CD14-positive monocyte (primary cell): ENCODE results near the gene IRS2. TPM values are rescaled to one million over a fixed set of nuclear protein-coding genes. Genes with fewer than 3 reads are reported as not detected.

ENCODE experiments used
- DNase-seq, 3 donors: peaks; one replicate each; pipeline ENCODE4 v3.0.0-alpha.2; 2011 to 2022
- H2AFZ ChIP-seq: 2 replicates; pipeline ENCODE4 v1.6.0; 2012; ENCODE audit warnings: mild to moderate bottlenecking, low read depth, low read length, inconsistent platforms; ENCODE audit not compliant: insufficient read depth, poor library complexity, severe bottlenecking
- H3K27ac ChIP-seq, 2 donors: 1 replicate in 1 of 2; 2 replicates in 1 of 2; pipeline ENCODE4 v1.5.1; 2012 to 2013; ENCODE audit warnings: low read length in 2 of 2, control low read depth in 1 of 2, inconsistent platforms in 1 of 2, low read depth in 1 of 2, mild to moderate bottlenecking in 1 of 2
- H3K27me3 ChIP-seq, 2 donors: one replicate each; pipeline versions ENCODE4 v1.6.0 to v1.6.1; 2011 to 2013; ENCODE audit warnings: low read length in 2 of 2; ENCODE audit not compliant: control insufficient read depth in 2 of 2, insufficient read depth in 2 of 2
- H3K36me3 ChIP-seq, 2 donors: replicated peaks in 1 of 2; 1 replicate in 1 of 2; 2 replicates in 1 of 2; pipeline versions ENCODE4 v1.5.1 to v1.6.1; 2012 to 2013; ENCODE audit warnings: low read length in 2 of 2, control low read depth in 1 of 2, inconsistent platforms in 1 of 2, mild to moderate bottlenecking in 1 of 2; ENCODE audit not compliant: insufficient read depth in 2 of 2, control insufficient read depth in 1 of 2
- H3K4me1 ChIP-seq, 2 donors: 1 replicate in 1 of 2; 2 replicates in 1 of 2; pipeline versions ENCODE4 v1.5.1 to v1.6.1; 2012 to 2013; ENCODE audit warnings: low read length in 2 of 2, control low read depth in 1 of 2, inconsistent platforms in 1 of 2, mild to moderate bottlenecking in 1 of 2, moderate library complexity in 1 of 2; ENCODE audit not compliant: insufficient read depth in 2 of 2, control insufficient read depth in 1 of 2
- H3K4me2 ChIP-seq: replicated peaks from 2 replicates; pipeline ENCODE3; 2012; ENCODE audit warnings: low read length, moderate library complexity, mild to moderate bottlenecking; ENCODE audit not compliant: poor library complexity, severe bottlenecking; ENCODE audit errors: extremely low read depth
- H3K4me3 ChIP-seq, 3 experiments: fragments of 200-600 bp in 1 of 3; sonication (generic) in 1 of 3; replicated peaks in 1 of 3; 1 replicate in 2 of 3; 2 replicates in 1 of 3; pipeline ENCODE4 v1.5.1; 2011 to 2013; ENCODE audit warnings: low read length in 3 of 3, mild to moderate bottlenecking in 3 of 3, control low read depth in 2 of 3, low read depth in 2 of 3, inconsistent platforms in 1 of 3, moderate library complexity in 1 of 3
- H3K79me2 ChIP-seq: 2 replicates; pipeline ENCODE4 v1.6.0; 2012; ENCODE audit warnings: mild to moderate bottlenecking, control low read depth, inconsistent platforms, low read length, moderate library complexity; ENCODE audit not compliant: insufficient read depth
- H3K9ac ChIP-seq: 2 replicates; pipeline ENCODE4 v1.6.0; 2017; ENCODE audit warnings: low read length, mild to moderate bottlenecking; ENCODE audit not compliant: insufficient read depth, poor library complexity, severe bottlenecking
- H3K9me3 ChIP-seq, 2 donors: replicated peaks in 1 of 2; 1 replicate in 1 of 2; 2 replicates in 1 of 2; pipeline versions ENCODE4 v1.5.1 to v1.6.1; 2012 to 2013; ENCODE audit warnings: low read length in 2 of 2, control low read depth in 1 of 2; ENCODE audit not compliant: control insufficient read depth in 1 of 2, insufficient read depth in 1 of 2
- H4K20me1 ChIP-seq: 2 replicates; pipeline ENCODE4 v1.6.0; 2012; ENCODE audit warnings: mild to moderate bottlenecking, low read length, control low read depth, moderate library complexity; ENCODE audit not compliant: insufficient read depth
- H3K27ac Mint-ChIP-seq, 7 donors: one replicate each; pipeline ENCODE4 v1.8.0; 2020; ENCODE audit warnings: mild to moderate bottlenecking in 7 of 7, mixed read lengths in 7 of 7, moderate library complexity in 6 of 7, inconsistent platforms in 2 of 7
- H3K27me3 Mint-ChIP-seq, 3 donors: one replicate each; pipeline ENCODE4 v1.8.0; 2021 to 2022; ENCODE audit warnings: low read depth in 3 of 3, mild to moderate bottlenecking in 3 of 3, mixed read lengths in 3 of 3, moderate library complexity in 3 of 3, inconsistent platforms in 1 of 3
- H3K36me3 Mint-ChIP-seq, 2 donors: one replicate each; pipeline ENCODE4 v1.8.0; 2020; ENCODE audit warnings: mixed read lengths in 2 of 2, inconsistent platforms in 1 of 2, mild to moderate bottlenecking in 1 of 2
- H3K4me1 Mint-ChIP-seq: one replicate; pipeline ENCODE4 v1.8.0; 2020; ENCODE audit warnings: mild to moderate bottlenecking, mixed read lengths
- H3K4me3 Mint-ChIP-seq, 2 donors: one replicate each; pipeline ENCODE4 v1.8.0; 2020; ENCODE audit warnings: mild to moderate bottlenecking in 2 of 2, mixed read lengths in 2 of 2, moderate library complexity in 1 of 2
- H3K9me3 Mint-ChIP-seq, 7 donors: one replicate each; pipeline ENCODE4 v1.8.0; 2020 to 2022; ENCODE audit warnings: mixed read lengths in 7 of 7, mild to moderate bottlenecking in 6 of 7, moderate library complexity in 6 of 7, inconsistent platforms in 2 of 7
- WGBS: methylation state at CpG from one replicate; pipeline ENCODE4 v1.1.5; 2013; ENCODE audit warnings: missing lambda C conversion rate; ENCODE audit not compliant: insufficient coverage; 5-methylcytosine and 5-hydroxymethylcytosine counted together
- intact Hi-C, 2 donors: fragments of 100-400 bp; cut with micrococcal nuclease; formaldehyde crosslinking; loops; one replicate each; pipeline versions ENCODE4 v1.15.0 to v1.15.1; 2023
- polyA plus RNA-seq, 3 donors: library from polyadenylated mRNA; depleted of rRNA in 1 of 3; unstranded in 2 of 3; stranded (reverse) in 1 of 3; fragments of 300-500 nt in 2 of 3; fragments of >200 nt in 1 of 3; fragmentation: Illumina TruSeq in 2 of 3; gene quantifications; 1 replicate in 2 of 3; 2 replicates in 1 of 3; pipeline ENCODE4 v1.2.3, GENCODE V29; 2012 to 2021
- TF ChIP-seq, protein P1 (sequence below): fragments of 200-600 bp; IDR thresholded peaks from one replicate; pipeline ENCODE4 v1.8.0; 2022; ENCODE audit warnings: antibody characterized with exemption, mild to moderate bottlenecking

The IRS2 gene
- polyA plus RNA-seq, 3 donors, result 2.4 to 27.1 (median 3.5) TPM

DNA sequence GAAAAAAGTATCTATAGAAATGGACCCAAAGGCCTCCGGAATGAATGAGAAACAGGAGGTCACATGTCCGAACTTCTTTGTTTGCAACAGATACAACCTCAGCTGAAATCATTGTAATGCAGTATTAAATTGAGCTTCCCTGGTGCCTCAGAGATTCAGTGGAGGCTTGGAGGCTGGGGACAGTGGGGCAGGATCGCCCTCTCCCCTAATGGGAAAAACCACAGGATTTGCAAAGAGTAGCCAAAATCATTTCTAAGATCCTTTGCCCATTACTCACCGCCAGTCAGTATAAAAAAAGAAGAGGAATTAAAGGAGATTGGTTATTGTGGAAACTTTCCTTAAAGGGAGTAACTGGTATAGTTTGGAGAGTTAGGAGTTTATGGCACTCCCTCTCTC is 30.4 kb upstream of the IRS2 start:
- Histone ChIP-seq H4K20me1 (no peaks in the 10 kb centered on the region), H3K9ac (no peak overlapping the region), H3K36me3 (no peaks in the 10 kb centered on the region), H3K9me3 (no peaks in the 10 kb centered on the region), H2AFZ (no peak overlapping the region), H3K4me3 (no peak overlapping the region), H3K27ac (no peak overlapping the region), H3K4me1 (no peaks in the 10 kb centered on the region), H3K27me3 (peaks cover 0 to 3% of the 10 kb centered on the region in 2 donors), H3K4me2 (no peak overlapping the region), H3K79me2 (no peaks in the 10 kb centered on the region)
- Mint-ChIP-seq H3K4me3 (no peak overlapping the region), H3K27ac (no peak overlapping the region), H3K9me3 (peaks cover 0 to 3% (median 0%) of the 10 kb centered on the region in 7 donors), H3K36me3 (no peaks in the 10 kb centered on the region), H3K4me1 (no peaks in the 10 kb centered on the region), H3K27me3 (peaks cover 7 to 17% (median 14%) of the 10 kb centered on the region in 3 donors)
- intact Hi-C loops, result no loop called here
- TF ChIP-seq, protein P1, sequence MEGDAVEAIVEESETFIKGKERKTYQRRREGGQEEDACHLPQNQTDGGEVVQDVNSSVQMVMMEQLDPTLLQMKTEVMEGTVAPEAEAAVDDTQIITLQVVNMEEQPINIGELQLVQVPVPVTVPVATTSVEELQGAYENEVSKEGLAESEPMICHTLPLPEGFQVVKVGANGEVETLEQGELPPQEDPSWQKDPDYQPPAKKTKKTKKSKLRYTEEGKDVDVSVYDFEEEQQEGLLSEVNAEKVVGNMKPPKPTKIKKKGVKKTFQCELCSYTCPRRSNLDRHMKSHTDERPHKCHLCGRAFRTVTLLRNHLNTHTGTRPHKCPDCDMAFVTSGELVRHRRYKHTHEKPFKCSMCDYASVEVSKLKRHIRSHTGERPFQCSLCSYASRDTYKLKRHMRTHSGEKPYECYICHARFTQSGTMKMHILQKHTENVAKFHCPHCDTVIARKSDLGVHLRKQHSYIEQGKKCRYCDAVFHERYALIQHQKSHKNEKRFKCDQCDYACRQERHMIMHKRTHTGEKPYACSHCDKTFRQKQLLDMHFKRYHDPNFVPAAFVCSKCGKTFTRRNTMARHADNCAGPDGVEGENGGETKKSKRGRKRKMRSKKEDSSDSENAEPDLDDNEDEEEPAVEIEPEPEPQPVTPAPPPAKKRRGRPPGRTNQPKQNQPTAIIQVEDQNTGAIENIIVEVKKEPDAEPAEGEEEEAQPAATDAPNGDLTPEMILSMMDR, result no peak
- no CpG with 5 or more reads among the region's 4 CpGs for WGBS
- no peak for DNase-seq

DNA sequence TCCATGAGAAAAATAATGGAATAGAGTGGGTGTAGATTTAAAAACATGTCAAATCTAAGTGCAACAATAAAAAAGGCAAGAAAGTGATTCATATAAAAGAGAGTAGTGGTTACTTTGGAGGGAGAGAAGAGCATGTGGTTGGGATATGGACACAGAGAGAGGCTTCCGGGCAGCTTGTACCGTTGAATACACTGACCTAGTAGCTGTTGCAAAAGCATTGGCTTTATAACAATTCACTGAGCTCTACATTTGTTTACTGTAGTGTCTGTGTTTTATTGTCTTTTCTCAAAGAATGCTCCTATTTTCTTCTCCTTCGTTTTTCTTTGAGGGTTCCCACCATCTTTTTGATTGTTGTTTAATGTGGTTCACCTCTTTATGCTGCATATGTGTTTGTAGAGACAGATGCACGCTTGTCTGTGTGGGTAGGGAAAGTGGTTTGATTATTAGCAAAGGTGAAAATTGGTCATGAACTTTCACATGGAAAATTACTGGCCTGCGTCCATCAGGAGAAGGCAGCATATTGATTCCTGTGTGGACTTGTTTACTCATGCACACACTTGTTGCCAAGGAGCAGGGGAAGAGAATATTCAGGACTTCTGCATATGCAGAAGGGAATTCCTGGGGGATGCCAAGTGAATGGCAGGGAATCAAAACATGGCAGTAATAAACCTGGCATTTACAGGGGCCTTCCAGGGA is 29.9 kb upstream of the IRS2 start:
- no peak overlapping the region for H3K27ac Mint-ChIP-seq
- no peaks in the 10 kb centered on the region for H3K4me1 ChIP-seq
- H3K4me3 Mint-ChIP-seq, result no peak overlapping the region
- no peaks in the 10 kb centered on the region for H3K79me2 ChIP-seq
- H3K4me2 ChIP-seq, result no peak overlapping the region
- H4K20me1 ChIP-seq, result no peaks in the 10 kb centered on the region
- DNase-seq, result no peak
- intact Hi-C loops, result no loop called here
- no peak overlapping the region for H3K9ac ChIP-seq
- H3K9me3 ChIP-seq, result no peaks in the 10 kb centered on the region
- H3K27ac ChIP-seq, result no peak overlapping the region
- H3K27me3 ChIP-seq, result peaks cover 0 to 3% of the 10 kb centered on the region in 2 donors
- H3K4me3 ChIP-seq, result no peak overlapping the region
- TF ChIP-seq, protein P1, result no peak
- H2AFZ ChIP-seq, result no peak overlapping the region
- no peaks in the 10 kb centered on the region for H3K4me1 Mint-ChIP-seq
- H3K36me3 Mint-ChIP-seq, result no peaks in the 10 kb centered on the region
- no peaks in the 10 kb centered on the region for H3K36me3 ChIP-seq
- peaks cover 7 to 16% (median 13%) of the 10 kb centered on the region in 3 donors for H3K27me3 Mint-ChIP-seq
- H3K9me3 Mint-ChIP-seq, result peaks cover 0 to 3% (median 0%) of the 10 kb centered on the region in 7 donors
- 85% methylated on average over 3 of the region's 5 CpGs for WGBS
